ENCODE results near the gene SPATA19. TPM values are rescaled to one million over a fixed set of nuclear protein-coding genes. Genes with fewer than 3 reads are reported as not detected.

SPATA19 gene
- total RNA-seq, 3 donors from 2014 or later (not counting 1 experiment from before 2014, with no cell fraction given): not detected

GRCh38 chr11:133892584-133893380 is 47.5 kb upstream of the SPATA19 start:
- intact Hi-C loops (cut with micrococcal nuclease): no loop called here
- Mint-ChIP-seq H3K4me1 (no peaks in the 10 kb centered on the region), H3K36me3 (no peaks in the 10 kb centered on the region), H3K4me3 (no peak overlapping the region), H3K27ac (no peak overlapping the region), H3K27me3 (ENCODE audit: low read depth in 2 of 2) (peaks cover 6 to 23% of the 10 kb centered on the region in 2 donors), H3K9me3 (no peaks in the 10 kb centered on the region)
- 86% methylated on average over 19 of the region's 19 CpGs for WGBS (ENCODE audit: insufficient coverage)
- DNase-seq (no peak), ATAC-seq (no peak)
- no peaks in the 10 kb centered on the region for H3K4me1 ChIP-seq (ENCODE audit: control insufficient read depth, insufficient read depth, low read length)
- H3K27ac ChIP-seq (ENCODE audit: low read length): no peak overlapping the region
- H3K27me3 ChIP-seq (ENCODE audit: control insufficient read depth, insufficient read depth, low read length): no peaks in the 10 kb centered on the region
- TF ChIP-seq CTCF (IDR thresholded peaks at IDR 0.05): no peak
- no peaks in the 10 kb centered on the region for H3K9me3 ChIP-seq (ENCODE audit: control insufficient read depth, insufficient read depth, low read length)
- H3K36me3 ChIP-seq (ENCODE audit: control insufficient read depth, insufficient read depth, low read length): no peaks in the 10 kb centered on the region
- H3K4me3 ChIP-seq (ENCODE audit: low read length): no peak overlapping the region

DNA sequence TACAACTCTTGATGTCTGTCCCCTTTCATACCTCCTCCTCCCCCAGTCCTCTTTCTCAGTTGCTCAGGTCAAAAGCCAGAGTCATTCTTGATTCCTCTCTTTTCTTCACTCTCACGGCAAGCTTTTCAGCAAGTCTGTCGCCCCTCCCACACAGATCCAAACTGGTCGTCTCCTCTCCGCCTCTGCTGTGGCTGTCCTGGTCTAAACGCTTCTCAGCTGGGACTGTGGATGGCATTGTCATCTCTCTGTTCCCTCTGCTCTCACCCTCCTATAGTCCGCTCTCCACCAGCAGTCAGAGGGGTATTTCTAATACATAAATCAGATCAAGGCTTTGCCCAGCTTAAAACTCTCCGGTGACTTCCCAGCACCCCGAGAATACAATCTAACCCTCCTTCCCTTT is 46.8 kb upstream of the SPATA19 start:
- Mint-ChIP-seq H3K27ac (no peak overlapping the region), H3K9me3 (no peaks in the 10 kb centered on the region), H3K4me1 (no peaks in the 10 kb centered on the region), H3K36me3 (no peaks in the 10 kb centered on the region), H3K27me3 (ENCODE audit: low read depth in 2 of 2) (peaks cover 9 to 23% of the 10 kb centered on the region in 2 donors), H3K4me3 (no peak overlapping the region)
- DNase-seq (no peak), ATAC-seq (no peak)
- Histone ChIP-seq H3K36me3 (ENCODE audit: control insufficient read depth, insufficient read depth, low read length) (no peaks in the 10 kb centered on the region), H3K4me1 (ENCODE audit: control insufficient read depth, insufficient read depth, low read length) (no peaks in the 10 kb centered on the region), H3K9me3 (ENCODE audit: control insufficient read depth, insufficient read depth, low read length) (no peaks in the 10 kb centered on the region), H3K4me3 (ENCODE audit: low read length) (no peak overlapping the region), H3K27me3 (ENCODE audit: control insufficient read depth, insufficient read depth, low read length) (no peaks in the 10 kb centered on the region), H3K27ac (ENCODE audit: low read length) (no peak overlapping the region)
- WGBS (ENCODE audit: insufficient coverage): 85% methylated on average over 8 of the region's 8 CpGs
- TF ChIP-seq CTCF (IDR thresholded peaks at IDR 0.05): no peak
- intact Hi-C loops (cut with micrococcal nuclease): no loop called here

- Mint-ChIP-seq H3K4me1 (no peaks in the 10 kb centered on the region), H3K27ac (no peak overlapping the region), H3K36me3 (no peaks in the 10 kb centered on the region), H3K9me3 (no peaks in the 10 kb centered on the region), H3K27me3 (ENCODE audit: low read depth in 2 of 2) (peaks cover 9 to 18% of the 10 kb centered on the region in 2 donors), H3K4me3 (no peak overlapping the region)
- H3K9me3 ChIP-seq (ENCODE audit: control insufficient read depth, insufficient read depth, low read length): no peaks in the 10 kb centered on the region
- intact Hi-C loops (cut with micrococcal nuclease): no loop called here
- ATAC-seq: no peak
- DNase-seq: no peak
- no peak for TF ChIP-seq CTCF (IDR thresholded peaks at IDR 0.05)
- H3K4me3 ChIP-seq (ENCODE audit: low read length): no peak overlapping the region
- H3K36me3 ChIP-seq (ENCODE audit: control insufficient read depth, insufficient read depth, low read length): no peaks in the 10 kb centered on the region
- 77% methylated on average over 3 of the region's 3 CpGs for WGBS (ENCODE audit: insufficient coverage)
- no peaks in the 10 kb centered on the region for H3K27me3 ChIP-seq (ENCODE audit: control insufficient read depth, insufficient read depth, low read length)
- no peaks in the 10 kb centered on the region for H3K4me1 ChIP-seq (ENCODE audit: control insufficient read depth, insufficient read depth, low read length)
- H3K27ac ChIP-seq (ENCODE audit: low read length): no peak overlapping the region
Observed at GRCh38 chr11:133889893-133890292, 44.6 kb upstream of the SPATA19 start.

DNA sequence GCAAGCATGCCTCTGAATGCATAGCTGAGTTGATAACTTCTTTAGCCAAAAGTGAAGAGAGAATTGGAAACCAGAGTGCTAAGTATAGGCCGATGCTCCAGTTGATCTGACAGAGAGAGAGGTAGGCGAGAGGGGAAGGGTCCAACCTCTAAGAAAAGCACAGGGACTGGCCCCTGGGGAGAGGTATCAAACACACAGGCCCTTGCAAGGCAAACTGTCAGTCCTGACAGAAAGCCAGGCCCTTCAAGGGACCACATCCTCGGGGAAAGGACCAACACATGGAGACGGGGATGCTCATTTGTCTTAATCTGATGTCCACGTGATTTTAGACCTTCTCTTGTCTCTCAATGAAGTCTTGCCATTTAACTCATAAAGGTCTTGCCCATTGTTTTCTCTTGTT is 43.9 kb upstream of the SPATA19 start:
- H3K27ac Mint-ChIP-seq: no peak overlapping the region
- ATAC-seq: no peak
- no peak overlapping the region for H3K4me3 ChIP-seq (ENCODE audit: low read length)
- no peaks in the 10 kb centered on the region for H3K27me3 ChIP-seq (ENCODE audit: control insufficient read depth, insufficient read depth, low read length)
- H3K9me3 ChIP-seq (ENCODE audit: control insufficient read depth, insufficient read depth, low read length): no peaks in the 10 kb centered on the region
- H3K4me1 ChIP-seq (ENCODE audit: control insufficient read depth, insufficient read depth, low read length): no peaks in the 10 kb centered on the region
- H3K36me3 Mint-ChIP-seq: no peaks in the 10 kb centered on the region
- intact Hi-C loops (cut with micrococcal nuclease): no loop called here
- TF ChIP-seq CTCF (IDR thresholded peaks at IDR 0.05): no peak
- no peak overlapping the region for H3K27ac ChIP-seq (ENCODE audit: low read length)
- peaks cover 9 to 13% of the 10 kb centered on the region in 2 donors for H3K27me3 Mint-ChIP-seq (ENCODE audit: low read depth in 2 of 2)
- H3K4me1 Mint-ChIP-seq: no peaks in the 10 kb centered on the region
- no peaks in the 10 kb centered on the region for H3K36me3 ChIP-seq (ENCODE audit: control insufficient read depth, insufficient read depth, low read length)
- no peak overlapping the region for H3K4me3 Mint-ChIP-seq
- 77% methylated on average over 5 of the region's 5 CpGs for WGBS (ENCODE audit: insufficient coverage)
- no peaks in the 10 kb centered on the region for H3K9me3 Mint-ChIP-seq
- DNase-seq: no peak

Measured in natural killer cell (primary cell).